SK-N-SH (cell line): ENCODE measurements around the gene BCAR1. TPM values are rescaled to one million over a fixed set of nuclear protein-coding genes. Genes with fewer than 3 reads are reported as not detected.

Experiments used
- CTCF ChIA-PET: fragments of 300-600, 350-600 bp; formaldehyde crosslinking; extraction: SDS; loops from one replicate; lab custom pipeline; 2021; lab: Yijun Ruan, JAX
- POLR2A ChIA-PET: fragments of 350-600 bp; sonication (Branson Sonifier 250); formaldehyde crosslinking; extraction: SDS; loops from one replicate; lab custom pipeline; 2020; ENCODE audit warnings: antibody characterized with exemption, inconsistent platforms; lab: Yijun Ruan, JAX
- DNase-seq: peaks from one replicate; pipeline ENCODE4 v3.0.0; 2012
- H2AFZ ChIP-seq: fragments of 200-600 bp; sonication (generic); 2 replicates; pipeline ENCODE4 v1.8.1; 2016; ENCODE audit warnings: antibody characterized with exemption, mild to moderate bottlenecking, low read depth
- H3F3A ChIP-seq: fragments of 200-600 bp; sonication (generic); replicated peaks from 2 replicates; pipeline ENCODE3; 2016; ENCODE audit warnings: antibody characterized with exemption, mild to moderate bottlenecking; ENCODE audit not compliant: insufficient read depth
- H3K27ac ChIP-seq, 2 experiments: fragments of 200-500 bp in 1 of 2; fragments of 200-600 bp in 1 of 2; sonication (Bioruptor generic) in 1 of 2; sonication (generic), shearing (Covaris generic) in 1 of 2; 2 replicates each; pipeline versions ENCODE4 v1.5.1 to v1.6.1; 2014 to 2016; ENCODE audit warnings: low read depth in 2 of 2, inconsistent platforms in 1 of 2, low read length in 1 of 2, mild to moderate bottlenecking in 1 of 2, mixed read lengths in 1 of 2
- H3K27me3 ChIP-seq: fragments of 200-600 bp; sonication (generic), shearing (Covaris generic); 2 replicates; pipeline ENCODE4 v1.6.1; 2016; ENCODE audit warnings: mixed run types; ENCODE audit not compliant: insufficient read depth
- H3K36me3 ChIP-seq, 2 experiments: fragments of 200-500 bp in 1 of 2; fragments of 200-600 bp in 1 of 2; sonication (Bioruptor generic) in 1 of 2; sonication (generic) in 1 of 2; replicated peaks in 1 of 2; 2 replicates each; pipeline versions ENCODE3 to v1.5.1; 2014 to 2016; ENCODE audit warnings: low read length in 1 of 2, mild to moderate bottlenecking in 1 of 2; ENCODE audit not compliant: insufficient read depth in 2 of 2, control insufficient read depth in 1 of 2
- H3K4me1 ChIP-seq, 2 experiments: fragments of 200-500 bp in 1 of 2; fragments of 200-600 bp in 1 of 2; sonication (Bioruptor generic) in 1 of 2; sonication (generic), shearing (Covaris generic) in 1 of 2; 2 replicates each; pipeline versions ENCODE4 v1.5.1 to v1.6.1; 2014 to 2016; ENCODE audit warnings: low read depth in 1 of 2, low read length in 1 of 2, mixed run types in 1 of 2; ENCODE audit not compliant: insufficient read depth in 2 of 2, control insufficient read depth in 1 of 2
- H3K4me2 ChIP-seq: fragments of 200-600 bp; sonication (generic), shearing (Covaris generic); 2 replicates; pipeline ENCODE4 v1.6.1; 2017; ENCODE audit warnings: mixed run types
- H3K4me3 ChIP-seq, 2 experiments: fragments of 200-500 bp in 1 of 2; fragments of 200-600 bp in 1 of 2; sonication (Bioruptor generic) in 1 of 2; sonication (generic), shearing (Covaris generic) in 1 of 2; 2 replicates each; pipeline versions ENCODE4 v1.5.1 to v1.8.1; 2014 to 2016; ENCODE audit warnings: low read depth in 2 of 2, inconsistent platforms in 1 of 2, low read length in 1 of 2, mild to moderate bottlenecking in 1 of 2, mixed read lengths in 1 of 2, moderate library complexity in 1 of 2
- H3K79me2 ChIP-seq: fragments of 200-600 bp; sonication (generic); 2 replicates; pipeline ENCODE4 v1.8.1; 2017; ENCODE audit warnings: mild to moderate bottlenecking; ENCODE audit not compliant: insufficient read depth
- H3K9ac ChIP-seq: fragments of 200-600 bp; sonication (generic); 2 replicates; pipeline ENCODE4 v1.6.1; 2017; ENCODE audit warnings: mixed run types
- H3K9me2 ChIP-seq: fragments of 200-600 bp; sonication (generic); 2 replicates; pipeline ENCODE4 v1.6.1; 2017; ENCODE audit warnings: mixed run types
- H3K9me3 ChIP-seq: fragments of 200-600 bp; sonication (generic); 2 replicates; pipeline ENCODE4 v1.6.1; 2017; ENCODE audit warnings: mixed run types, mild to moderate bottlenecking, moderate library complexity
- H4K20me1 ChIP-seq: fragments of 200-600 bp; sonication (generic); 2 replicates; pipeline ENCODE4 v1.6.1; 2017; ENCODE audit warnings: mild to moderate bottlenecking, mixed run types; ENCODE audit not compliant: insufficient read depth
- CTCF ChIP-seq: fragments of 200-600 bp; sonication (generic); IDR thresholded peaks from 2 replicates; pipeline ENCODE4 v1.6.1; 2017; ENCODE audit warnings: antibody characterized with exemption, mild to moderate bottlenecking, moderate library complexity
- ELF1 ChIP-seq: IDR thresholded peaks from 2 replicates; pipeline ENCODE4 v1.4.0; 2012
- EP300 ChIP-seq, 2 experiments: IDR thresholded peaks; 2 replicates each; pipeline versions ENCODE4 v1.4.0 to v1.6.1; 2012; ENCODE audit warnings: borderline replicate concordance in 1 of 2, low read depth in 1 of 2, low read length in 1 of 2
- FOXJ3 ChIP-seq: sonication (generic); formaldehyde crosslinking; IDR thresholded peaks from 2 replicates; pipeline ENCODE4 v1.5.1; 2020; ENCODE audit warnings: mild to moderate bottlenecking, missing genetic modification reagents
- JUND ChIP-seq: IDR thresholded peaks from 2 replicates; pipeline ENCODE4 v1.4.0; 2012
- MAX ChIP-seq: IDR thresholded peaks from 2 replicates; pipeline ENCODE4 v1.4.0; 2012; ENCODE audit warnings: low read depth
- MXI1 ChIP-seq: IDR thresholded peaks from 2 replicates; pipeline ENCODE4 v1.6.1; 2012; ENCODE audit warnings: mild to moderate bottlenecking, low read depth, low read length, improper control_type of control experiment
- NFIC ChIP-seq: IDR thresholded peaks from 2 replicates; pipeline ENCODE4 v1.4.0; 2012; ENCODE audit warnings: borderline replicate concordance
- RAD21 ChIP-seq: IDR thresholded peaks from 2 replicates; pipeline ENCODE4 v1.6.1; 2012; ENCODE audit warnings: mild to moderate bottlenecking, low read length
- SIN3A ChIP-seq: IDR thresholded peaks from 2 replicates; pipeline ENCODE4 v1.6.1; 2012; ENCODE audit warnings: low read depth, mild to moderate bottlenecking, low read length, moderate library complexity, borderline replicate concordance
- TCF12 ChIP-seq: IDR thresholded peaks from 2 replicates; pipeline ENCODE4 v1.4.0; 2012
- USF2 ChIP-seq: fragments of 150-350 bp; IDR thresholded peaks from 2 replicates; pipeline ENCODE4 v1.6.1; 2017; ENCODE audit warnings: antibody characterized with exemption, low read length, low read depth, borderline replicate concordance
- ZBTB33 ChIP-seq: IDR thresholded peaks from 2 replicates; pipeline ENCODE4 v1.4.0; 2012; ENCODE audit warnings: low read depth, borderline replicate concordance
- WGBS: methylation state at CpG from one replicate; pipeline ENCODE4 v1.1.6; 2017; ENCODE audit warnings: low lambda C conversion rate; 5-methylcytosine and 5-hydroxymethylcytosine counted together
- polyA plus RNA-seq, 3 experiments: library from polyadenylated mRNA; depleted of rRNA; stranded (reverse); fragments of >200 nt; gene quantifications; 2 replicates each; pipeline ENCODE4 v1.2.3, GENCODE V29; 2012

The BCAR1 gene
- polyA plus RNA-seq, 1 of the 3 experiments (the other 2 are of a cell fraction), result 45.1 TPM

GRCh38 chr16:75262104-75262799 lies 10.8 kb upstream of the BCAR1 start:
- peaks cover 74% of the 10 kb centered on the region for H4K20me1 ChIP-seq
- no peak overlapping the region for H3K4me3 ChIP-seq
- ChIA-PET POLR2A (no interaction called here), CTCF (interaction anchor here (0.9 to 1.3 kb wide), 2 partner anchors 20 to 28 kb away, joined by 3 to 4 read pairs; no protein-coding TSS in a partner anchor)
- TF ChIP-seq NFIC (peak; percentile 89), MXI1 (peak; percentile 28; the same call in 1 of the 2 replicates), ELF1 (no peak)
- H2AFZ ChIP-seq, result no peak overlapping the region
- 92% methylated on average over 12 of the region's 14 CpGs for WGBS
- DNase-seq, result peak; percentile 69
- H3K79me2 ChIP-seq, result peaks cover 94% of the 10 kb centered on the region
- peaks cover 7% of the 10 kb centered on the region for H3F3A ChIP-seq
- H3K27me3 ChIP-seq, result no peaks in the 10 kb centered on the region
- H3K27ac ChIP-seq, result peak overlapping the region in 1 of 2 experiments; percentile 53; a peak in 1 of 4 replicates
- H3K9me2 ChIP-seq, result no peaks in the 10 kb centered on the region
- peaks cover 26 to 71% of the 10 kb centered on the region in 2 experiments for H3K4me1 ChIP-seq
- peaks cover 9 to 12% of the 10 kb centered on the region in 2 experiments for H3K36me3 ChIP-seq
- H3K4me2 ChIP-seq, result peak overlapping the region; percentile 100
- no peaks in the 10 kb centered on the region for H3K9me3 ChIP-seq
- no peak overlapping the region for H3K9ac ChIP-seq

GRCh38 chr16:75261590-75262078 lies 10.2 kb upstream of the BCAR1 start:
- no peak overlapping the region for H3K4me3 ChIP-seq
- DNase-seq, result peak; percentile 6
- WGBS, result no CpG with 5 or more reads among the region's 3 CpGs
- POLR2A ChIA-PET, result no interaction called here
- no peak overlapping the region for H3K9ac ChIP-seq
- H3F3A ChIP-seq, result peaks cover 7% of the 10 kb centered on the region
- no peak overlapping the region for H3K27ac ChIP-seq
- peaks cover 9 to 12% of the 10 kb centered on the region in 2 experiments for H3K36me3 ChIP-seq
- peaks cover 80% of the 10 kb centered on the region for H4K20me1 ChIP-seq
- H3K9me2 ChIP-seq, result no peaks in the 10 kb centered on the region
- TF ChIP-seq CTCF (no peak), JUND (no peak), RAD21 (no peak), EP300 (IDR thresholded peaks at IDR 0.05; ENCODE audit: borderline replicate concordance in 1 of 2, low read depth in 1 of 2, low read length in 1 of 2) (no peak), TCF12 (no peak), USF2 (no peak), MAX (no peak), ZBTB33 (no peak), FOXJ3 (CRISPR knock-in tag) (no peak), SIN3A (no peak)
- TF ChIP-seq, all 33 proteins: peak for 0
- peaks cover 100% of the 10 kb centered on the region for H3K79me2 ChIP-seq
- H3K4me2 ChIP-seq, result peak overlapping the region; percentile 100; the same call in 1 of the 2 replicates
- no peak overlapping the region for H2AFZ ChIP-seq
- H3K9me3 ChIP-seq, result no peaks in the 10 kb centered on the region
- peaks cover 33 to 71% of the 10 kb centered on the region in 2 experiments for H3K4me1 ChIP-seq
- CTCF ChIA-PET, result no interaction called here
- H3K27me3 ChIP-seq, result no peaks in the 10 kb centered on the region
